HepG2 (cell line): ENCODE measurements around the gene GMCL2. TPM values are rescaled to one million over a fixed set of nuclear protein-coding genes. Genes with fewer than 3 reads are reported as not detected.

Experiments
- ETV5 ChIP-seq: IDR thresholded peaks from 2 replicates; pipeline ENCODE4 v1.6.1; 2018; ENCODE audit warnings: missing biosample characterization, missing genetic modification reagents, inconsistent platforms, borderline replicate concordance
- HCFC1 ChIP-seq: fragments of 150-350 bp; IDR thresholded peaks from 2 replicates; pipeline ENCODE4 v1.6.1; 2014; ENCODE audit warnings: low read depth, low read length
- IKZF4 ChIP-seq: sonication (generic); formaldehyde crosslinking; IDR thresholded peaks from 2 replicates; pipeline ENCODE4 v1.5.1; 2020; ENCODE audit warnings: borderline replicate concordance, mild to moderate bottlenecking, low read depth, missing genetic modification reagents; ENCODE audit errors: not compliant biosample characterization
- IRX3 ChIP-seq: sonication (generic); formaldehyde crosslinking; IDR thresholded peaks from 2 replicates; pipeline ENCODE4 v1.8.1; 2023; ENCODE audit warnings: mild to moderate bottlenecking, low read depth, missing genetic modification reagents, borderline replicate concordance
- MAZ ChIP-seq, 2 experiments: sonication (generic) in 1 of 2; formaldehyde crosslinking in 1 of 2; IDR thresholded peaks; 2 replicates each; pipeline versions ENCODE4 v1.5.0 to v1.6.1; 2012 to 2020; ENCODE audit warnings: low read depth in 2 of 2, mild to moderate bottlenecking in 2 of 2, borderline replicate concordance in 1 of 2, improper control_type of control experiment in 1 of 2, low read length in 1 of 2, missing genetic modification reagents in 1 of 2, moderate library complexity in 1 of 2
- MXD4 ChIP-seq: IDR thresholded peaks from 2 replicates; pipeline ENCODE4 v1.6.1; 2016; ENCODE audit warnings: mild to moderate bottlenecking, missing biosample characterization, missing genetic modification reagents
- PCBP1 ChIP-seq: fragments of 200-400 bp; formaldehyde crosslinking; IDR thresholded peaks from 2 replicates; pipeline ENCODE4 v1.6.1; 2017; ENCODE audit warnings: mild to moderate bottlenecking, low read depth, low read length, borderline replicate concordance
- TBX3 ChIP-seq: fragments of 450-650 bp; IDR thresholded peaks from 2 replicates; pipeline ENCODE4 v1.6.1; 2017; ENCODE audit warnings: antibody characterized with exemption, mild to moderate bottlenecking, inconsistent platforms, borderline replicate concordance
- TGIF2 ChIP-seq: IDR thresholded peaks from 2 replicates; pipeline ENCODE4 v1.6.1; 2016; ENCODE audit warnings: control low read depth, missing compliant biosample characterization
- ZBTB3 ChIP-seq: sonication (generic); formaldehyde crosslinking; IDR thresholded peaks from 2 replicates; pipeline ENCODE4 v1.4.0; 2020; ENCODE audit warnings: low read depth, mild to moderate bottlenecking, moderate library complexity, missing genetic modification reagents, borderline replicate concordance
- ZNF205 ChIP-seq: IDR thresholded peaks from 2 replicates; pipeline ENCODE4 v1.6.1; 2018; ENCODE audit warnings: missing biosample characterization, missing genetic modification reagents
- ZNF333 ChIP-seq: sonication (generic); formaldehyde crosslinking; IDR thresholded peaks from 2 replicates; pipeline ENCODE4 v1.4.0; 2020; ENCODE audit warnings: mild to moderate bottlenecking, missing genetic modification reagents, borderline replicate concordance
- ZNF598 ChIP-seq: sonication (generic); formaldehyde crosslinking; IDR thresholded peaks from 2 replicates; pipeline ENCODE4 v1.5.1; 2020; ENCODE audit warnings: mild to moderate bottlenecking, missing genetic modification reagents, borderline replicate concordance
- ZNF619 ChIP-seq: sonication (generic); formaldehyde crosslinking; IDR thresholded peaks from 2 replicates; pipeline ENCODE4 v1.4.0; 2020; ENCODE audit warnings: mild to moderate bottlenecking, missing genetic modification reagents
- polyA plus RNA-seq, 8 experiments: library from polyadenylated mRNA; depleted of rRNA in 3 of 8; stranded (reverse) in 7 of 8; unstranded in 1 of 8; fragments of >200 nt; fragmentation: Illumina TruSeq in 4 of 8; extraction: Trizol in 4 of 8; gene quantifications; 2 replicates each; pipeline versions ENCODE4 v1.2.1 to v1.2.3, GENCODE V29; 2011 to 2016; ENCODE audit warnings: low read depth in 4 of 8, missing spikeins in 1 of 8, mixed read lengths in 1 of 8; ENCODE audit not compliant: insufficient read depth in 1 of 8
- total RNA-seq, 5 experiments: library from RNA; depleted of rRNA; stranded (reverse); fragments of >200 nt; fragmentation: Illumina TruSeq; extraction: Trizol; gene quantifications; 2 replicates each; pipeline ENCODE4 v1.2.3, GENCODE V29; 2016; ENCODE audit warnings: low read depth in 1 of 5
- TF ChIP-seq, protein P1 (sequence below): sonication (generic); formaldehyde crosslinking; IDR thresholded peaks from 2 replicates; pipeline ENCODE4 v1.4.0; 2020; ENCODE audit warnings: missing genetic modification reagents
- TF ChIP-seq, protein P2 (sequence below): sonication (generic); formaldehyde crosslinking; IDR thresholded peaks from 2 replicates; pipeline ENCODE4 v1.5.0; 2020; ENCODE audit warnings: mild to moderate bottlenecking, low read depth, missing genetic modification reagents, borderline replicate concordance
- TF ChIP-seq, protein P3 (sequence below): sonication (generic); formaldehyde crosslinking; IDR thresholded peaks from 2 replicates; pipeline ENCODE4 v1.8.0; 2023; ENCODE audit warnings: mild to moderate bottlenecking, missing genetic modification reagents
- TF ChIP-seq, protein P4 (sequence below): sonication (generic); formaldehyde crosslinking; IDR thresholded peaks from 2 replicates; pipeline ENCODE4 v1.5.1; 2020; ENCODE audit warnings: missing genetic modification reagents, mild to moderate bottlenecking, borderline replicate concordance

Gene GMCL2
- total and polyA plus RNA-seq, 2 of the 13 experiments (the other 11 are each of a cell fraction or from before 2014, with no cell fraction given): 0.03 TPM; not detected in 1

DNA sequence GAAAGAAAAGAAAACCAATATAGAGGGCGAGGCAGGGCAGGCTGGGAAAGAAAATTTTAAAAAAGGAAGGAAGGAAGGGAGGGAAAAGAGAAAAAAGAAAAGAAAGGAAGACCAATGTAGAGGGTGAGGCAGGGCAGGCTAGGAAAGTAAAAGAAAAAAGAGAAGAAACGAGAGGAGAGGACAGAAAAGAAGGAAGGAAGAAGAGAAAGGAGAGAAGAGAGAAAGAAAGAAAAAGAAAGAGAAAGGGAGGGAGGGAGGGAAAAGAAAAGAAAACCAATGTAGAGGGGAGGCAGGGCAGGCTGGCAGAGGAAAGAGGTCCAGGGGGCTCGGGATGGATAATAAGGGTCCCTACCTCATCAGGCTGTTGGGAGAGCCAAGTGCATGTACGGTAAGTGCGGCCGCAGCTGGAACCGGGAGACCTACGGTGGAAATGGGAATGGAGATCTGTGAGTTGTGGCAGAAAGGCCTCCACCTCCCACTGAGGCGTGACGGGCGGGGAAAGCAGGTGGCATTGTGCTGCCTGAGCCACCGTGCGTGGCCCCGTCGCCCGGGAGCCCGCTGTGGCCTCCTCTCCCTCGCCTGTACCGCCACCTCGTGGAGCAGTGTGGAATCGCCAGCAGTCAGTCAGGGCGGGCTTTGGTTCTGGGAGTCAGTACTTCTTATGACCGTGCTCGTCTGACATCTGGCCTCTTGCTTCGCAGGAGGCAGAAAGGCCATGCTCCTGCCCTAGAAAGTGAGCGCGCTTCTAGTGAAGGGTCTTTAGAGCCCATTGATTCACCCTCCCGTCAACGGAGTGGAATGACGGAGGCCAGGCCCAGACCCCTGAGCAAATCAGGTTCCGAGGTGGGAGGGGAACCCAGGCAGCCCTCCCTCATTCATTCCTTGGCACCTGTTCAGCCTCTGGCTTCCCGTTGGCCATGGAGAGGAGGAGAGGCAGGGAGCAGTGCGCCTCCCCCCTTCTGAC lies 23.1 kb downstream of the GMCL2 start (continued):
- TF ChIP-seq, protein P1, sequence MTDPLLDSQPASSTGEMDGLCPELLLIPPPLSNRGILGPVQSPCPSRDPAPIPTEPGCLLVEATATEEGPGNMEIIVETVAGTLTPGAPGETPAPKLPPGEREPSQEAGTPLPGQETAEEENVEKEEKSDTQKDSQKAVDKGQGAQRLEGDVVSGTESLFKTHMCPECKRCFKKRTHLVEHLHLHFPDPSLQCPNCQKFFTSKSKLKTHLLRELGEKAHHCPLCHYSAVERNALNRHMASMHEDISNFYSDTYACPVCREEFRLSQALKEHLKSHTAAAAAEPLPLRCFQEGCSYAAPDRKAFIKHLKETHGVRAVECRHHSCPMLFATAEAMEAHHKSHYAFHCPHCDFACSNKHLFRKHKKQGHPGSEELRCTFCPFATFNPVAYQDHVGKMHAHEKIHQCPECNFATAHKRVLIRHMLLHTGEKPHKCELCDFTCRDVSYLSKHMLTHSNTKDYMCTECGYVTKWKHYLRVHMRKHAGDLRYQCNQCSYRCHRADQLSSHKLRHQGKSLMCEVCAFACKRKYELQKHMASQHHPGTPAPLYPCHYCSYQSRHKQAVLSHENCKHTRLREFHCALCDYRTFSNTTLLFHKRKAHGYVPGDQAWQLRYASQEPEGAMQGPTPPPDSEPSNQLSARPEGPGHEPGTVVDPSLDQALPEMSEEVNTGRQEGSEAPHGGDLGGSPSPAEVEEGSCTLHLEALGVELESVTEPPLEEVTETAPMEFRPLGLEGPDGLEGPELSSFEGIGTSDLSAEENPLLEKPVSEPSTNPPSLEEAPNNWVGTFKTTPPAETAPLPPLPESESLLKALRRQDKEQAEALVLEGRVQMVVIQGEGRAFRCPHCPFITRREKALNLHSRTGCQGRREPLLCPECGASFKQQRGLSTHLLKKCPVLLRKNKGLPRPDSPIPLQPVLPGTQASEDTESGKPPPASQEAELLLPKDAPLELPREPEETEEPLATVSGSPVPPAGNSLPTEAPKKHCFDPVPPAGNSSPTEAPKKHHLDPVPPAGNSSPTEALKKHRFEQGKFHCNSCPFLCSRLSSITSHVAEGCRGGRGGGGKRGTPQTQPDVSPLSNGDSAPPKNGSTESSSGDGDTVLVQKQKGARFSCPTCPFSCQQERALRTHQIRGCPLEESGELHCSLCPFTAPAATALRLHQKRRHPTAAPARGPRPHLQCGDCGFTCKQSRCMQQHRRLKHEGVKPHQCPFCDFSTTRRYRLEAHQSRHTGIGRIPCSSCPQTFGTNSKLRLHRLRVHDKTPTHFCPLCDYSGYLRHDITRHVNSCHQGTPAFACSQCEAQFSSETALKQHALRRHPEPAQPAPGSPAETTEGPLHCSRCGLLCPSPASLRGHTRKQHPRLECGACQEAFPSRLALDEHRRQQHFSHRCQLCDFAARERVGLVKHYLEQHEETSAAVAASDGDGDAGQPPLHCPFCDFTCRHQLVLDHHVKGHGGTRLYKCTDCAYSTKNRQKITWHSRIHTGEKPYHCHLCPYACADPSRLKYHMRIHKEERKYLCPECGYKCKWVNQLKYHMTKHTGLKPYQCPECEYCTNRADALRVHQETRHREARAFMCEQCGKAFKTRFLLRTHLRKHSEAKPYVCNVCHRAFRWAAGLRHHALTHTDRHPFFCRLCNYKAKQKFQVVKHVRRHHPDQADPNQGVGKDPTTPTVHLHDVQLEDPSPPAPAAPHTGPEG (CRISPR knock-in tag): no peak
- TF ChIP-seq, protein P2, sequence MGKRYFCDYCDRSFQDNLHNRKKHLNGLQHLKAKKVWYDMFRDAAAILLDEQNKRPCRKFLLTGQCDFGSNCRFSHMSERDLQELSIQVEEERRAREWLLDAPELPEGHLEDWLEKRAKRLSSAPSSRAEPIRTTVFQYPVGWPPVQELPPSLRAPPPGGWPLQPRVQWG (CRISPR knock-in tag): no peak
- TF ChIP-seq ZNF598 (CRISPR knock-in tag): 0 out of 2 replicates have a peak, but pooled peaks have one; percentile 29
- TF ChIP-seq ETV5 (CRISPR knock-in tag): no peak
- TF ChIP-seq ZNF619 (CRISPR knock-in tag): no peak
- 0 out of 2 replicates have a peak, but pooled peaks have one; percentile 34 for TF ChIP-seq ZNF205 (CRISPR knock-in tag)
- TF ChIP-seq TGIF2 (CRISPR knock-in tag): no peak
- TF ChIP-seq ZNF333: no peak
- no peak for TF ChIP-seq ZBTB3 (CRISPR knock-in tag)
- TF ChIP-seq, protein P3, sequence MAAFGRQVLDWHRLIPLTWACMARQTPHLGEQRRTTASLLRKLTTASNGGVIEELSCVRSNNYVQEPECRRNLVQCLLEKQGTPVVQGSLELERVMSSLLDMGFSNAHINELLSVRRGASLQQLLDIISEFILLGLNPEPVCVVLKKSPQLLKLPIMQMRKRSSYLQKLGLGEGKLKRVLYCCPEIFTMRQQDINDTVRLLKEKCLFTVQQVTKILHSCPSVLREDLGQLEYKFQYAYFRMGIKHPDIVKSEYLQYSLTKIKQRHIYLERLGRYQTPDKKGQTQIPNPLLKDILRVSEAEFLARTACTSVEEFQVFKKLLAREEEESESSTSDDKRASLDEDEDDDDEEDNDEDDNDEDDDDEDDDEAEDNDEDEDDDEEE: no peak
- no peak for TF ChIP-seq IRX3 (CRISPR knock-in tag)
- no peak for TF ChIP-seq MAZ (IDR thresholded peaks at IDR 0.05; ENCODE audit: borderline replicate concordance, low read depth, low read length)
- TF ChIP-seq MAZ (CRISPR knock-in tag; IDR thresholded peaks at IDR 0.05; ENCODE audit: low read depth): peak; percentile 46; the same call in 1 of the 2 replicates
- TF ChIP-seq IKZF4 (CRISPR knock-in tag): peak; percentile 63
- no peak for TF ChIP-seq PCBP1
- TF ChIP-seq TBX3: no peak
- TF ChIP-seq, protein P4, sequence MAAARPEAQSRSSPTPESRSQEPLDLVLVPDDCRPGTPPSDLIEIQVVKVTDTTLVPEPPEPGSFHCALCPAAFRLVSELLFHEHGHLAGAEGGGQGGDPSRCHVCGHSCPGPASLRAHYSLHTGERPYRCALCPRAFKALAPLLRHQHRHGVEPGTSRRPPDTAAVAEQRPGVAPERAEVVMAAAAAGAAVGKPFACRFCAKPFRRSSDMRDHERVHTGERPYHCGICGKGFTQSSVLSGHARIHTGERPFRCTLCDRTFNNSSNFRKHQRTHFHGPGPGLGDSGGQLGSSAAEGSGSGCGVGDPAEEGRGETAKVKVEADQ (CRISPR knock-in tag): 0 out of 2 replicates have a peak, but pooled peaks have one; percentile 37
- no peak for TF ChIP-seq HCFC1
- TF ChIP-seq MXD4 (CRISPR knock-in tag): no peak
